ENCODE data around the gene CORO2A.

Gene CORO2A

DNA sequence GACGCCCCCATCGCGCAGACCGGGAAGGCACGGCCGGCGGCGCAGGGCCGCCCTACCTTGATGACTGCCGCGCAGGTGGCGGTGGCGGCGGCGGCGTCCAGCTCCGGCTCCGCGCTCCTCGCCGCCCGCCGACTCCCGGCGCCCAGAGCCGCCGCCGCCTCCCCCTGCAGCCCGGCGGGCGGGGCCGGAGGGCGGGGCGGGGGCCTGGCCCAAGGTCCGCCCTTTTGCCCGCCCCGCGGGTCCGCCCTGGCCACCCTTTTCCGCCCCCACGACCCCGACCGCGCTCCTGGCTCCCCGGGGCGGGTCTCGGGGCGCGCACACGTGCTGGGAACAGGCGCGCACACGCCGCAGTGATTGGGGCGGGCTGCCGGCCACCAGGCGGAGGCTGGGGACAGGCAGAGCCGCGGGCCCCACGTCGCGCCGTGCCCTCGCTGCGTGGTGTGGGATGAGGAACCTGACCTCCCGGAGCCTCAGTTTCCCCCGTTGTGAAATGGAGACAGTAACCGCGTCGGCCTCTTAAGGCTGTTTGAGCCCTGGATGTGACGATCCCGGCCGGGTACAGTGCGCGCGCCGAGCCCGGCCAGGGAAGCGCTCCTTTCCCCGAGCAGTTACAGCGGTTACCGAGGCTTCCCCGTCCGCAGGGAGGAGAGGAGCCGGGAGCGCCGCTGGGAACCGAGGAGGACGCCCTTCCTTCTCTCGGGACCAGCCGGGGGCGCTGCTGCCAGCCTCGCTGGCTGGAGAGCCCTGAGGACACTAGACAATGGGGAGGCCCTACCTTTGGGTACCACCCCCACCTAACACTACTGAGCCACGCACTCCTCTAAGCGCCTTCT, at the start of gene CORO2A (continued):
- TF ChIP-seq WT1 (tag by site-specific recombination; IDR thresholded peaks at IDR 0.05), result 0 out of 2 replicates have a peak, but pooled peaks have one; percentile 20
- no peak for TF ChIP-seq BCL11B (tag by site-specific recombination; IDR thresholded peaks at IDR 0.05; ENCODE audit: low read depth)
- no peak for TF ChIP-seq ZNF10 (tag by site-specific recombination; IDR thresholded peaks at IDR 0.05)
- TF ChIP-seq, protein P1, sequence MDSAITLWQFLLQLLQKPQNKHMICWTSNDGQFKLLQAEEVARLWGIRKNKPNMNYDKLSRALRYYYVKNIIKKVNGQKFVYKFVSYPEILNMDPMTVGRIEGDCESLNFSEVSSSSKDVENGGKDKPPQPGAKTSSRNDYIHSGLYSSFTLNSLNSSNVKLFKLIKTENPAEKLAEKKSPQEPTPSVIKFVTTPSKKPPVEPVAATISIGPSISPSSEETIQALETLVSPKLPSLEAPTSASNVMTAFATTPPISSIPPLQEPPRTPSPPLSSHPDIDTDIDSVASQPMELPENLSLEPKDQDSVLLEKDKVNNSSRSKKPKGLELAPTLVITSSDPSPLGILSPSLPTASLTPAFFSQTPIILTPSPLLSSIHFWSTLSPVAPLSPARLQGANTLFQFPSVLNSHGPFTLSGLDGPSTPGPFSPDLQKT (IDR thresholded peaks at IDR 0.05; ENCODE audit: borderline replicate concordance, low read depth, low read length), result no peak
- TF ChIP-seq ZNF175 (tag by site-specific recombination; IDR thresholded peaks at IDR 0.05), result no peak
- no peak for TF ChIP-seq ZNF626 (tag by site-specific recombination; IDR thresholded peaks at IDR 0.05)
- TF ChIP-seq SCRT2 (tag by site-specific recombination; IDR thresholded peaks at IDR 0.05), result no peak
- TF ChIP-seq ZNF114 (tag by site-specific recombination; IDR thresholded peaks at IDR 0.05), result no peak
- peak; percentile 23; the same call in 1 of the 2 replicates for TF ChIP-seq GLIS1 (tag by site-specific recombination; IDR thresholded peaks at IDR 0.05)
- TF ChIP-seq ZNF341 (tag by site-specific recombination; IDR thresholded peaks at IDR 0.05; ENCODE audit: low read depth), result peak; percentile 81
- TF ChIP-seq ZNF16 (tag by site-specific recombination; IDR thresholded peaks at IDR 0.05; ENCODE audit: low read depth), result no peak
- peak; percentile 16; the same call in 1 of the 2 replicates for TF ChIP-seq SP2 (tag by site-specific recombination; IDR thresholded peaks at IDR 0.05)
- TF ChIP-seq, protein P2, sequence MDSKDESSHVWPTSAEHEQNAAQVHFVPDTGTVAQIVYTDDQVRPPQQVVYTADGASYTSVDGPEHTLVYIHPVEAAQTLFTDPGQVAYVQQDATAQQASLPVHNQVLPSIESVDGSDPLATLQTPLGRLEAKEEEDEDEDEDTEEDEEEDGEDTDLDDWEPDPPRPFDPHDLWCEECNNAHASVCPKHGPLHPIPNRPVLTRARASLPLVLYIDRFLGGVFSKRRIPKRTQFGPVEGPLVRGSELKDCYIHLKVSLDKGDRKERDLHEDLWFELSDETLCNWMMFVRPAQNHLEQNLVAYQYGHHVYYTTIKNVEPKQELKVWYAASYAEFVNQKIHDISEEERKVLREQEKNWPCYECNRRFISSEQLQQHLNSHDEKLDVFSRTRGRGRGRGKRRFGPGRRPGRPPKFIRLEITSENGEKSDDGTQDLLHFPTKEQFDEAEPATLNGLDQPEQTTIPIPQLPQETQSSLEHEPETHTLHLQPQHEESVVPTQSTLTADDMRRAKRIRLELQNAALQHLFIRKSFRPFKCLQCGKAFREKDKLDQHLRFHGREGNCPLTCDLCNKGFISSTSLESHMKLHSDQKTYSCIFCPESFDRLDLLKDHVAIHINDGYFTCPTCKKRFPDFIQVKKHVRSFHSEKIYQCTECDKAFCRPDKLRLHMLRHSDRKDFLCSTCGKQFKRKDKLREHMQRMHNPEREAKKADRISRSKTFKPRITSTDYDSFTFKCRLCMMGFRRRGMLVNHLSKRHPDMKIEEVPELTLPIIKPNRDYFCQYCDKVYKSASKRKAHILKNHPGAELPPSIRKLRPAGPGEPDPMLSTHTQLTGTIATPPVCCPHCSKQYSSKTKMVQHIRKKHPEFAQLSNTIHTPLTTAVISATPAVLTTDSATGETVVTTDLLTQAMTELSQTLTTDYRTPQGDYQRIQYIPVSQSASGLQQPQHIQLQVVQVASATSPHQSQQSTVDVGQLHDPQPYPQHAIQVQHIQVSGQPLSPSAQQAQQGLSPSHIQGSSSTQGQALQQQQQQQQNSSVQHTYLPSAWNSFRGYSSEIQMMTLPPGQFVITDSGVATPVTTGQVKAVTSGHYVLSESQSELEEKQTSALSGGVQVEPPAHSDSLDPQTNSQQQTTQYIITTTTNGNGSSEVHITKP (tag by site-specific recombination; IDR thresholded peaks at IDR 0.05), result peak; percentile 62; the same call in 1 of the 2 replicates
- no peak for TF ChIP-seq YY2 (tag by site-specific recombination; IDR thresholded peaks at IDR 0.05)
- TF ChIP-seq, protein P3, sequence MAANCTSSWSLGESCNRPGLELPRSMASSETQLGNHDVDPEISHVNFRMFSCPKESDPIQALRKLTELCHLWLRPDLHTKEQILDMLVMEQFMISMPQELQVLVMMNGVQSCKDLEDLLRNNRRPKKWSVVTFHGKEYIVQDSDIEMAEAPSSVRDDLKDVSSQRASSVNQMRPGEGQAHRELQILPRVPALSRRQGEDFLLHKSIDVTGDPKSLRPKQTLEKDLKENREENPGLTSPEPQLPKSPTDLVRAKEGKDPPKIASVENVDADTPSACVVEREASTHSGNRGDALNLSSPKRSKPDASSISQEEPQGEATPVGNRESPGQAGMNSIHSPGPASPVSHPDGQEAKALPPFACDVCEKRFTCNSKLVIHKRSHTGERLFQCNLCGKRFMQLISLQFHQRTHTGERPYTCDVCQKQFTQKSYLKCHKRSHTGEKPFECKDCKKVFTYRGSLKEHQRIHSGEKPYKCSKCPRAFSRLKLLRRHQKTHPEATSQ (tag by site-specific recombination; IDR thresholded peaks at IDR 0.05), result 0 out of 2 replicates have a peak, but pooled peaks have one; percentile 11
- no peak for TF ChIP-seq ZNF292 (tag by site-specific recombination; IDR thresholded peaks at IDR 0.05; ENCODE audit: borderline replicate concordance, low read depth)
- TF ChIP-seq, protein P4, sequence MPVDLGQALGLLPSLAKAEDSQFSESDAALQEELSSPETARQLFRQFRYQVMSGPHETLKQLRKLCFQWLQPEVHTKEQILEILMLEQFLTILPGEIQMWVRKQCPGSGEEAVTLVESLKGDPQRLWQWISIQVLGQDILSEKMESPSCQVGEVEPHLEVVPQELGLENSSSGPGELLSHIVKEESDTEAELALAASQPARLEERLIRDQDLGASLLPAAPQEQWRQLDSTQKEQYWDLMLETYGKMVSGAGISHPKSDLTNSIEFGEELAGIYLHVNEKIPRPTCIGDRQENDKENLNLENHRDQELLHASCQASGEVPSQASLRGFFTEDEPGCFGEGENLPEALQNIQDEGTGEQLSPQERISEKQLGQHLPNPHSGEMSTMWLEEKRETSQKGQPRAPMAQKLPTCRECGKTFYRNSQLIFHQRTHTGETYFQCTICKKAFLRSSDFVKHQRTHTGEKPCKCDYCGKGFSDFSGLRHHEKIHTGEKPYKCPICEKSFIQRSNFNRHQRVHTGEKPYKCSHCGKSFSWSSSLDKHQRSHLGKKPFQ (tag by site-specific recombination; IDR thresholded peaks at IDR 0.05), result no peak
- TF ChIP-seq, protein P5, sequence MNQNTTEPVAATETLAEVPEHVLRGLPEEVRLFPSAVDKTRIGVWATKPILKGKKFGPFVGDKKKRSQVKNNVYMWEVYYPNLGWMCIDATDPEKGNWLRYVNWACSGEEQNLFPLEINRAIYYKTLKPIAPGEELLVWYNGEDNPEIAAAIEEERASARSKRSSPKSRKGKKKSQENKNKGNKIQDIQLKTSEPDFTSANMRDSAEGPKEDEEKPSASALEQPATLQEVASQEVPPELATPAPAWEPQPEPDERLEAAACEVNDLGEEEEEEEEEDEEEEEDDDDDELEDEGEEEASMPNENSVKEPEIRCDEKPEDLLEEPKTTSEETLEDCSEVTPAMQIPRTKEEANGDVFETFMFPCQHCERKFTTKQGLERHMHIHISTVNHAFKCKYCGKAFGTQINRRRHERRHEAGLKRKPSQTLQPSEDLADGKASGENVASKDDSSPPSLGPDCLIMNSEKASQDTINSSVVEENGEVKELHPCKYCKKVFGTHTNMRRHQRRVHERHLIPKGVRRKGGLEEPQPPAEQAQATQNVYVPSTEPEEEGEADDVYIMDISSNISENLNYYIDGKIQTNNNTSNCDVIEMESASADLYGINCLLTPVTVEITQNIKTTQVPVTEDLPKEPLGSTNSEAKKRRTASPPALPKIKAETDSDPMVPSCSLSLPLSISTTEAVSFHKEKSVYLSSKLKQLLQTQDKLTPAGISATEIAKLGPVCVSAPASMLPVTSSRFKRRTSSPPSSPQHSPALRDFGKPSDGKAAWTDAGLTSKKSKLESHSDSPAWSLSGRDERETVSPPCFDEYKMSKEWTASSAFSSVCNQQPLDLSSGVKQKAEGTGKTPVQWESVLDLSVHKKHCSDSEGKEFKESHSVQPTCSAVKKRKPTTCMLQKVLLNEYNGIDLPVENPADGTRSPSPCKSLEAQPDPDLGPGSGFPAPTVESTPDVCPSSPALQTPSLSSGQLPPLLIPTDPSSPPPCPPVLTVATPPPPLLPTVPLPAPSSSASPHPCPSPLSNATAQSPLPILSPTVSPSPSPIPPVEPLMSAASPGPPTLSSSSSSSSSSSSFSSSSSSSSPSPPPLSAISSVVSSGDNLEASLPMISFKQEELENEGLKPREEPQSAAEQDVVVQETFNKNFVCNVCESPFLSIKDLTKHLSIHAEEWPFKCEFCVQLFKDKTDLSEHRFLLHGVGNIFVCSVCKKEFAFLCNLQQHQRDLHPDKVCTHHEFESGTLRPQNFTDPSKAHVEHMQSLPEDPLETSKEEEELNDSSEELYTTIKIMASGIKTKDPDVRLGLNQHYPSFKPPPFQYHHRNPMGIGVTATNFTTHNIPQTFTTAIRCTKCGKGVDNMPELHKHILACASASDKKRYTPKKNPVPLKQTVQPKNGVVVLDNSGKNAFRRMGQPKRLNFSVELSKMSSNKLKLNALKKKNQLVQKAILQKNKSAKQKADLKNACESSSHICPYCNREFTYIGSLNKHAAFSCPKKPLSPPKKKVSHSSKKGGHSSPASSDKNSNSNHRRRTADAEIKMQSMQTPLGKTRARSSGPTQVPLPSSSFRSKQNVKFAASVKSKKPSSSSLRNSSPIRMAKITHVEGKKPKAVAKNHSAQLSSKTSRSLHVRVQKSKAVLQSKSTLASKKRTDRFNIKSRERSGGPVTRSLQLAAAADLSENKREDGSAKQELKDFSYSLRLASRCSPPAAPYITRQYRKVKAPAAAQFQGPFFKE (tag by site-specific recombination; IDR thresholded peaks at IDR 0.05; ENCODE audit: borderline replicate concordance), result no peak
- TF ChIP-seq ZNF19 (tag by site-specific recombination; IDR thresholded peaks at IDR 0.05; ENCODE audit: low read depth), result no peak
- no peak for TF ChIP-seq ZNF416 (tag by site-specific recombination; IDR thresholded peaks at IDR 0.05)
- TF ChIP-seq ZNF558 (tag by site-specific recombination; IDR thresholded peaks at IDR 0.05), result no peak
- no peak for TF ChIP-seq ZSCAN23 (tag by site-specific recombination; IDR thresholded peaks at IDR 0.05)
- TF ChIP-seq ZNF354C (tag by site-specific recombination; IDR thresholded peaks at IDR 0.05; ENCODE audit: borderline replicate concordance, low read depth), result no peak
- TF ChIP-seq ZNF707 (tag by site-specific recombination; IDR thresholded peaks at IDR 0.05), result no peak
